Lower leg skin (tissue), 4 donors: ENCODE measurements around the gene FLNB. TPM values are rescaled to one million over a fixed set of nuclear protein-coding genes. Genes with fewer than 3 reads are reported as not detected.

Source experiments
- DNase-seq, 2 donors: peaks; one replicate each; pipeline ENCODE4 v3.0.0-alpha.2; 2019; ENCODE audit warnings: low spot score in 2 of 2
- H3K4me3 ChIP-seq: fragments of 200-600 bp; sonication (generic); 2 replicates; pipeline ENCODE4 v1.5.1; 2017; ENCODE audit warnings: mild to moderate bottlenecking, low read depth; ENCODE audit not compliant: poor library complexity, severe bottlenecking
- CTCF ChIP-seq, 3 donors: fragments of 450-650 bp; IDR thresholded peaks; one replicate each; pipeline ENCODE4 v1.5.1; 2016; ENCODE audit warnings: antibody characterized with exemption in 3 of 3, mild to moderate bottlenecking in 3 of 3, moderate library complexity in 2 of 3
- POLR2A ChIP-seq, 2 donors: fragments of 450-650 bp; IDR thresholded peaks; one replicate each; pipeline ENCODE4 v1.6.1; 2016 to 2017; ENCODE audit warnings: antibody characterized with exemption in 2 of 2, mild to moderate bottlenecking in 1 of 2, moderate library complexity in 1 of 2
- WGBS, 2 donors: methylation state at CpG; one replicate each; pipeline ENCODE4 v1.1.5; 2018; 5-methylcytosine and 5-hydroxymethylcytosine counted together
- intact Hi-C: fragments of 100-400 bp; cut with DNase I; formaldehyde crosslinking; loops from one replicate; pipeline ENCODE4 v1.15.0; 2023; ENCODE audit warnings: low total_unique reads
- total RNA-seq, 4 donors: library from RNA; depleted of rRNA; stranded (reverse); fragments of >200 nt; gene quantifications; one replicate each; pipeline ENCODE4 v1.1.0, GENCODE V29; 2016

FLNB gene
- total RNA-seq, 4 donors from 2014 or later: 108 to 155 (median 128) TPM

GRCh38 chr3:57977818-57978235 is 30.4 kb upstream of the FLNB start:
- DNase-seq: no peak
- WGBS, 2 donors: 42 to 44% methylated on average over 4 of the region's 4 CpGs
- intact Hi-C loops: no loop called here
- H3K4me3 ChIP-seq: no peak overlapping the region
- TF ChIP-seq CTCF (IDR thresholded peaks at IDR 0.05) (no peak), POLR2A (IDR thresholded peaks at IDR 0.05) (no peak)

- no peak for TF ChIP-seq CTCF (IDR thresholded peaks at IDR 0.05)
- TF ChIP-seq POLR2A (IDR thresholded peaks at IDR 0.05): no peak
- intact Hi-C loops: no loop called here
- WGBS, 2 donors: 73 to 79% methylated on average over 8 of the region's 8 CpGs
- DNase-seq: no peak
- H3K4me3 ChIP-seq: no peak overlapping the region
These were observed 29.9 kb upstream of the FLNB start for GRCh38 chr3:57978316-57978715.

- no peak for DNase-seq
- no peak for TF ChIP-seq POLR2A (IDR thresholded peaks at IDR 0.05)
- TF ChIP-seq CTCF (IDR thresholded peaks at IDR 0.05): no peak
- H3K4me3 ChIP-seq: no peak overlapping the region
- intact Hi-C loops: no loop called here
- 75 to 76% methylated on average over 1 of the region's 1 CpG for WGBS, 2 donors
These were observed 27.8 kb upstream of the FLNB start for GRCh38 chr3:57980416-57980815.

- no peak for DNase-seq
- TF ChIP-seq CTCF (IDR thresholded peaks at IDR 0.05) (no peak), POLR2A (IDR thresholded peaks at IDR 0.05) (no peak)
- WGBS, 2 donors: 81 to 88% methylated on average over 10 of the region's 10 CpGs
- no peak overlapping the region for H3K4me3 ChIP-seq
- intact Hi-C loops: no loop called here
These were observed 26.6 kb upstream of the FLNB start for GRCh38 chr3:57981483-57982087.

DNA sequence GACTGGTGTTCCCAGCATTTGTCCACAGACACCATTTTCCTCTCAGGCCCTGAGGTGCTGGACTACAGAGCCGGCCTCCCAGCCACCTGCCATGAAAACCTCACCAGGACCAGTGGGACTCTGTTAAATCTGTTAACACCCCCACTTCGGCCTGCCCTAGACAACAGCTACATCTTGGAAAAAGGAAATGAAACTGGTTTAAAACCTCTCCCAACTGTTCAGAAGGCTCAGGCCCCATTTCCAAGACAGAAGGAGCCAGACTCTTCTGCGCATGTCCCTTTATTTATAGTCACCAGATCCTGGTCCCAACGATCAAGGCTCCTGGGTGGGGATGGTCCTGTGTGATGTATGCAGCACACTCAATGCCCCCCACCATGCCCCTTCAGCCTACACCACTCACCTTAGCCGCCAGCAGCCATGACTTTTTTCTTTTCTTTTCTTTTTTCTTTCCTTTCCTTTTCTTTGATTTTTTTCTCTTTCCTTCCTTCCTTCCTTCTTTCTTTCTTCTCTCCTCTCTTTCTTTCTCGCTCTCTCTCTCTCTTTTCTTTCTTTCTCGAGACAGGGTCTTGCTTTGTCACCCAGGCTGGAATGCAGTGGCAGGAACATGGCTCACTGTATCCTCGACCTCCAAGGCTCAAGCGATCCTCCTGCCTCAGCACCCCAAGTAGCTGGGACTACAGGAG is 25.5 kb upstream of the FLNB start:
- TF ChIP-seq POLR2A (IDR thresholded peaks at IDR 0.05) (no peak), CTCF (IDR thresholded peaks at IDR 0.05) (no peak)
- intact Hi-C loops: no loop called here
- DNase-seq: no peak
- 92% methylated on average over 9 of the region's 9 CpGs for WGBS, 2 donors
- no peak overlapping the region for H3K4me3 ChIP-seq
